ENCODE measurements around the gene TOGARAM2.

The TOGARAM2 gene

GRCh38 chr2:29044459-29044858, 63.4 kb downstream of the TOGARAM2 start:
- no peak for DNase-seq (ENCODE audit: extremely low spot score)
- CTCF ChIA-PET = no interaction called here
- TF ChIP-seq HDGF (IDR thresholded peaks at IDR 0.05; ENCODE audit: borderline replicate concordance) = no peak
- no peak for TF ChIP-seq NFRKB (IDR thresholded peaks at IDR 0.05)
- no peak for TF ChIP-seq FOXA1 (IDR thresholded peaks at IDR 0.05)
- TF ChIP-seq TARDBP (IDR thresholded peaks at IDR 0.05) = no peak
- no peak for TF ChIP-seq CTBP1 (IDR thresholded peaks at IDR 0.05; ENCODE audit: borderline replicate concordance)
- TF ChIP-seq L3MBTL2 (conservative IDR thresholded peaks at IDR 0.05) = no peak
- TF ChIP-seq ZNF384 (IDR thresholded peaks at IDR 0.05) = no peak
- no peak for TF ChIP-seq FOXM1 (IDR thresholded peaks at IDR 0.05; ENCODE audit: borderline replicate concordance)
- no peak for TF ChIP-seq LEF1 (IDR thresholded peaks at IDR 0.05; ENCODE audit: borderline replicate concordance)
- TF ChIP-seq SP1 (IDR thresholded peaks at IDR 0.05) = no peak
- no peak for TF ChIP-seq ELF4 (IDR thresholded peaks at IDR 0.05)
- TF ChIP-seq BHLHE40 (IDR thresholded peaks at IDR 0.05; ENCODE audit: borderline replicate concordance) = no peak
- POLR2A ChIA-PET = no interaction called here

- TF ChIP-seq TARDBP (IDR thresholded peaks at IDR 0.05) = no peak
- no peak for TF ChIP-seq ELF4 (IDR thresholded peaks at IDR 0.05)
- TF ChIP-seq ZNF384 (IDR thresholded peaks at IDR 0.05) = no peak
- TF ChIP-seq FOXM1 (IDR thresholded peaks at IDR 0.05; ENCODE audit: borderline replicate concordance) = no peak
- TF ChIP-seq LEF1 (IDR thresholded peaks at IDR 0.05; ENCODE audit: borderline replicate concordance) = no peak
- TF ChIP-seq ARNT (IDR thresholded peaks at IDR 0.05) = no peak
- no peak for TF ChIP-seq FOXA1 (IDR thresholded peaks at IDR 0.05)
- TF ChIP-seq SUZ12 (IDR thresholded peaks at IDR 0.05) = no peak
- TF ChIP-seq BHLHE40 (IDR thresholded peaks at IDR 0.05; ENCODE audit: borderline replicate concordance) = no peak
- TF ChIP-seq CTBP1 (IDR thresholded peaks at IDR 0.05; ENCODE audit: borderline replicate concordance) = no peak
- TF ChIP-seq PKNOX1 (IDR thresholded peaks at IDR 0.05) = no peak
- no peak for TF ChIP-seq HDGF (IDR thresholded peaks at IDR 0.05; ENCODE audit: borderline replicate concordance)
- TF ChIP-seq L3MBTL2 (conservative IDR thresholded peaks at IDR 0.05) = no peak
- no peak for TF ChIP-seq FOXK2 (IDR thresholded peaks at IDR 0.05)
- TF ChIP-seq SP1 (IDR thresholded peaks at IDR 0.05) = no peak
- no peak for TF ChIP-seq NFRKB (IDR thresholded peaks at IDR 0.05)
- DNase-seq (ENCODE audit: extremely low spot score) = no peak
- ChIA-PET CTCF (no interaction called here), POLR2A (no interaction called here)
Measured at GRCh38 chr2:29046321-29046720, 65.2 kb downstream of the TOGARAM2 start.

GRCh38 chr2:29047083-29047845, 66.2 kb downstream of the TOGARAM2 start:
- DNase-seq (ENCODE audit: extremely low spot score) = no peak
- ChIA-PET CTCF (no interaction called here), POLR2A (interaction anchor here (1.1 kb wide), 1 partner anchor 9 kb away, joined by 3 read pairs; no protein-coding TSS in a partner anchor)
- TF ChIP-seq FOXM1 (IDR thresholded peaks at IDR 0.05; ENCODE audit: borderline replicate concordance) (no peak), CTBP1 (IDR thresholded peaks at IDR 0.05; ENCODE audit: borderline replicate concordance) (no peak), LEF1 (IDR thresholded peaks at IDR 0.05; ENCODE audit: borderline replicate concordance) (no peak)

- CTCF ChIA-PET = interaction anchor here (0.5 kb wide), 1 partner anchor 1065 kb away, joined by 3 read pairs; no protein-coding TSS in a partner anchor
- TF ChIP-seq LEF1 (IDR thresholded peaks at IDR 0.05; ENCODE audit: borderline replicate concordance) (no peak), ARNT (IDR thresholded peaks at IDR 0.05) (no peak), NFRKB (IDR thresholded peaks at IDR 0.05) (no peak), ZNF384 (IDR thresholded peaks at IDR 0.05) (no peak), BHLHE40 (IDR thresholded peaks at IDR 0.05; ENCODE audit: borderline replicate concordance) (no peak), ELF4 (IDR thresholded peaks at IDR 0.05) (no peak), L3MBTL2 (conservative IDR thresholded peaks at IDR 0.05) (no peak), HDGF (IDR thresholded peaks at IDR 0.05; ENCODE audit: borderline replicate concordance) (no peak), FOXA1 (IDR thresholded peaks at IDR 0.05) (no peak), CTBP1 (IDR thresholded peaks at IDR 0.05; ENCODE audit: borderline replicate concordance) (no peak), SUZ12 (IDR thresholded peaks at IDR 0.05) (no peak), FOXM1 (IDR thresholded peaks at IDR 0.05; ENCODE audit: borderline replicate concordance) (no peak), SP1 (IDR thresholded peaks at IDR 0.05) (no peak)
- POLR2A ChIA-PET = no interaction called here
- DNase-seq (ENCODE audit: extremely low spot score) = no peak
Measured at GRCh38 chr2:29050591-29050990, 69.5 kb downstream of the TOGARAM2 start.

GRCh38 chr2:29051730-29052129, 70.6 kb downstream of the TOGARAM2 start:
- ChIA-PET CTCF (no interaction called here), POLR2A (no interaction called here)
- DNase-seq (ENCODE audit: extremely low spot score) = no peak
- TF ChIP-seq SUZ12 (IDR thresholded peaks at IDR 0.05) (no peak), FOXA1 (IDR thresholded peaks at IDR 0.05) (no peak), LEF1 (IDR thresholded peaks at IDR 0.05; ENCODE audit: borderline replicate concordance) (no peak), SP1 (IDR thresholded peaks at IDR 0.05) (no peak), FOXM1 (IDR thresholded peaks at IDR 0.05; ENCODE audit: borderline replicate concordance) (no peak), ZNF384 (IDR thresholded peaks at IDR 0.05) (no peak), L3MBTL2 (conservative IDR thresholded peaks at IDR 0.05) (no peak), ELF4 (IDR thresholded peaks at IDR 0.05) (no peak), BHLHE40 (IDR thresholded peaks at IDR 0.05; ENCODE audit: borderline replicate concordance) (no peak), ARNT (IDR thresholded peaks at IDR 0.05) (no peak), HDGF (IDR thresholded peaks at IDR 0.05; ENCODE audit: borderline replicate concordance) (no peak), TARDBP (IDR thresholded peaks at IDR 0.05) (no peak), PKNOX1 (IDR thresholded peaks at IDR 0.05) (no peak), NFRKB (IDR thresholded peaks at IDR 0.05) (no peak), FOXK2 (IDR thresholded peaks at IDR 0.05) (no peak), CTBP1 (IDR thresholded peaks at IDR 0.05; ENCODE audit: borderline replicate concordance) (no peak)

GRCh38 chr2:29052807-29053206, 71.7 kb downstream of the TOGARAM2 start:
- DNase-seq (ENCODE audit: extremely low spot score) = no peak
- ChIA-PET CTCF (no interaction called here), POLR2A (no interaction called here)
- TF ChIP-seq FOXA1 (IDR thresholded peaks at IDR 0.05) = no peak
- TF ChIP-seq CTBP1 (IDR thresholded peaks at IDR 0.05; ENCODE audit: borderline replicate concordance) = no peak
- no peak for TF ChIP-seq PKNOX1 (IDR thresholded peaks at IDR 0.05)
- TF ChIP-seq ELF4 (IDR thresholded peaks at IDR 0.05) = no peak
- TF ChIP-seq HDGF (IDR thresholded peaks at IDR 0.05; ENCODE audit: borderline replicate concordance) = no peak
- no peak for TF ChIP-seq ARNT (IDR thresholded peaks at IDR 0.05)
- no peak for TF ChIP-seq FOXM1 (IDR thresholded peaks at IDR 0.05; ENCODE audit: borderline replicate concordance)
- no peak for TF ChIP-seq SUZ12 (IDR thresholded peaks at IDR 0.05)
- TF ChIP-seq L3MBTL2 (conservative IDR thresholded peaks at IDR 0.05) = no peak
- TF ChIP-seq NFRKB (IDR thresholded peaks at IDR 0.05) = no peak
- no peak for TF ChIP-seq TARDBP (IDR thresholded peaks at IDR 0.05)
- TF ChIP-seq LEF1 (IDR thresholded peaks at IDR 0.05; ENCODE audit: borderline replicate concordance) = no peak
- no peak for TF ChIP-seq FOXK2 (IDR thresholded peaks at IDR 0.05)
- no peak for TF ChIP-seq SP1 (IDR thresholded peaks at IDR 0.05)
- no peak for TF ChIP-seq BHLHE40 (IDR thresholded peaks at IDR 0.05; ENCODE audit: borderline replicate concordance)
- TF ChIP-seq ZNF384 (IDR thresholded peaks at IDR 0.05) = no peak

All from HEK293T (cell line).